Endothelial cell of umbilical vein (primary cell): ENCODE data around the gene CRHR2. TPM values are rescaled to one million over a fixed set of nuclear protein-coding genes. Genes with fewer than 3 reads are reported as not detected.

Source experiments
- BruUV-seq: library from RNA; stranded (reverse); fragments of 400-500 nt; replicated peaks from 2 replicates; lab custom pipeline; 2021; lab: Mats Ljungman, UMichigan
- CTCF ChIA-PET: fragments of 300-600, 350-600 bp; sonication (Branson Sonifier 250); formaldehyde crosslinking; loops from one replicate; lab custom pipeline; 2021; ENCODE audit warnings: antibody characterized with exemption, inconsistent platforms; lab: Charles Lee
- POLR2A ChIA-PET: fragments of 300-600, 350-600 bp; sonication (Branson Sonifier 250); formaldehyde crosslinking; loops from one replicate; lab custom pipeline; 2021; ENCODE audit warnings: antibody characterized with exemption, inconsistent platforms; lab: Charles Lee
- DNase-seq: peaks from one replicate; pipeline ENCODE4 v3.0.0-alpha.2; 2011; ENCODE audit warnings: low read depth, low spot score
- FAIRE-seq: peaks from 2 replicates; lab custom pipeline; 2011; peaks lifted over from hg19 to GRCh38; lab: Jason Lieb, UNC
- H2AFZ ChIP-seq: 2 replicates; pipeline ENCODE4 v1.6.0; 2012; ENCODE audit warnings: low read depth, low read length, control low read depth, inconsistent platforms
- H3K27ac ChIP-seq: 2 replicates; pipeline ENCODE4 v1.5.1; 2011; ENCODE audit warnings: low read depth, mild to moderate bottlenecking, control low read depth, low read length, moderate library complexity; ENCODE audit not compliant: insufficient read depth
- H3K27me3 ChIP-seq, 2 experiments: 2 replicates each; pipeline versions ENCODE4 v1.6.0 to v1.6.1; 2011; ENCODE audit warnings: low read length in 2 of 2, mixed read lengths in 1 of 2; ENCODE audit not compliant: control insufficient read depth in 2 of 2, insufficient read depth in 2 of 2
- H3K36me3 ChIP-seq, 2 experiments: 2 replicates in 1 of 2; 3 replicates in 1 of 2; pipeline ENCODE4 v1.5.1; 2011; ENCODE audit warnings: low read length in 2 of 2, mild to moderate bottlenecking in 1 of 2, moderate library complexity in 1 of 2; ENCODE audit not compliant: control insufficient read depth in 2 of 2, insufficient read depth in 2 of 2; ENCODE audit errors: extremely low read depth in 1 of 2
- H3K4me1 ChIP-seq: 3 replicates; pipeline ENCODE4 v1.5.1; 2011; ENCODE audit warnings: mild to moderate bottlenecking, low read length; ENCODE audit not compliant: control insufficient read depth, insufficient read depth; ENCODE audit errors: extremely low read depth
- H3K4me2 ChIP-seq: 2 replicates; pipeline ENCODE4 v1.6.1; 2011; ENCODE audit warnings: low read length, control low read depth, mixed read lengths; ENCODE audit not compliant: insufficient read depth
- H3K4me3 ChIP-seq, 3 experiments: fragments of 200-600 bp in 1 of 3; sonication (generic), shearing (Covaris generic) in 1 of 3; replicated peaks in 1 of 3; 2 replicates each; pipeline ENCODE4 v1.5.1; 2011 to 2016; ENCODE audit warnings: control low read depth in 3 of 3, low read length in 3 of 3, mild to moderate bottlenecking in 2 of 3, inconsistent platforms in 1 of 3, low read depth in 1 of 3, moderate library complexity in 1 of 3; ENCODE audit not compliant: insufficient read depth in 1 of 3
- H3K79me2 ChIP-seq: 2 replicates; pipeline ENCODE4 v1.6.0; 2012; ENCODE audit warnings: low read length, inconsistent platforms; ENCODE audit not compliant: control insufficient read depth, insufficient read depth
- H3K9ac ChIP-seq: replicated peaks from 2 replicates; pipeline ENCODE3; 2011; ENCODE audit warnings: low read length, control low read depth; ENCODE audit not compliant: insufficient read depth; ENCODE audit errors: extremely low read depth
- H3K9me1 ChIP-seq: replicated peaks from 3 replicates; pipeline ENCODE4 v1.6.0; 2011; ENCODE audit warnings: mild to moderate bottlenecking, low read length; ENCODE audit not compliant: control insufficient read depth, insufficient read depth; ENCODE audit errors: extremely low read depth
- H3K9me3 ChIP-seq: replicated peaks from 2 replicates; pipeline ENCODE4 v1.5.1; 2012; ENCODE audit warnings: low read length, inconsistent platforms; ENCODE audit not compliant: control insufficient read depth, insufficient read depth
- H4K20me1 ChIP-seq: replicated peaks from 2 replicates; pipeline ENCODE3; 2011; ENCODE audit warnings: mild to moderate bottlenecking, low read length; ENCODE audit not compliant: control insufficient read depth, insufficient read depth; ENCODE audit errors: extremely low read depth
- EZH2 ChIP-seq: IDR thresholded peaks from 2 replicates; pipeline ENCODE4 v1.6.1; 2012; ENCODE audit warnings: borderline replicate concordance, low read depth, mild to moderate bottlenecking, moderate library complexity, low read length, inconsistent platforms; ENCODE audit not compliant: severe bottlenecking
- FOS ChIP-seq: IDR thresholded peaks from 2 replicates; pipeline ENCODE4 v1.6.1; 2011; ENCODE audit warnings: mild to moderate bottlenecking, low read length, moderate library complexity, borderline replicate concordance; ENCODE audit not compliant: insufficient read depth
- GATA2 ChIP-seq: IDR thresholded peaks from 2 replicates; pipeline ENCODE4 v1.7.0; 2011; ENCODE audit warnings: low read depth, mild to moderate bottlenecking, moderate library complexity, mixed read lengths, low read length; ENCODE audit not compliant: insufficient read length, insufficient read depth
- JUN ChIP-seq: IDR thresholded peaks from 2 replicates; pipeline ENCODE4 v1.6.1; 2011; ENCODE audit warnings: borderline replicate concordance, low read depth; ENCODE audit not compliant: insufficient read length, insufficient read depth
- MAX ChIP-seq: IDR thresholded peaks from 2 replicates; pipeline ENCODE4 v1.6.1; 2011; ENCODE audit not compliant: insufficient read depth, insufficient read length
- MYC ChIP-seq: IDR thresholded peaks from one replicate; pipeline ENCODE4 v1.6.1; 2011; ENCODE audit warnings: mild to moderate bottlenecking, low read depth, low read length
- POLR2A ChIP-seq: IDR thresholded peaks from 2 replicates; pipeline ENCODE4 v1.6.1; 2012; ENCODE audit warnings: low read depth, mild to moderate bottlenecking, control low read depth, low read length
- POLR2AphosphoS5 ChIP-seq: IDR thresholded peaks from 2 replicates; pipeline ENCODE4 v1.6.1; 2012; ENCODE audit warnings: low read depth, mild to moderate bottlenecking, control low read depth, low read length, moderate library complexity; ENCODE audit not compliant: insufficient read depth
- dilution Hi-C: fragments of 300-500 bp; cut with MboI; formaldehyde crosslinking; loops from one replicate; pipeline ENCODE4 v1.15.0; 2019; ENCODE audit warnings: low sequenced_read_pairs; ENCODE audit not compliant: extremely low pct_ligation_motif_present
- intact Hi-C: fragments of 100-400 bp; cut with micrococcal nuclease; formaldehyde crosslinking; loops from one replicate; pipeline ENCODE4 v1.10.0; 2022
- polyA plus RNA-seq, 4 experiments: library from polyadenylated mRNA; depleted of rRNA in 3 of 4; stranded (reverse) in 3 of 4; unstranded in 1 of 4; fragments of >200 nt; gene quantifications; 2 replicates each; pipeline versions ENCODE4 v1.2.1 to v1.2.3, GENCODE V29; 2011 to 2012; ENCODE audit warnings: missing spikeins in 1 of 4
- total RNA-seq: library from RNA; stranded (reverse); gene quantifications from 2 replicates; pipeline ENCODE4 v1.2.3, GENCODE V29; 2021
- TF ChIP-seq, protein P1 (sequence below), 2 donors: IDR thresholded peaks; 1 replicate in 1 of 2; 2 replicates in 1 of 2; pipeline ENCODE4 v1.5.1; 2011; ENCODE audit warnings: low read length in 2 of 2, mild to moderate bottlenecking in 2 of 2, moderate library complexity in 2 of 2, control low read depth in 1 of 2, inconsistent platforms in 1 of 2, low read depth in 1 of 2; ENCODE audit not compliant: insufficient read depth in 1 of 2; ENCODE audit errors: extremely low read depth in 1 of 2

Gene CRHR2
- total and polyA plus RNA-seq, 2 donors (not counting 3 experiments of a cell fraction or from before 2014, with no cell fraction given): not detected

GRCh38 chr7:30692882-30693281 is 10.6 kb upstream of the CRHR2 start:
- BruUV-seq: no TSS peak
- Histone ChIP-seq H3K36me3 (no peaks in the 10 kb centered on the region), H3K27me3 (no peaks in the 10 kb centered on the region), H3K9ac (no peak overlapping the region), H3K4me1 (no peaks in the 10 kb centered on the region), H3K4me2 (no peak overlapping the region), H3K9me1 (no peaks in the 10 kb centered on the region), H3K9me3 (no peaks in the 10 kb centered on the region), H2AFZ (no peak overlapping the region), H4K20me1 (no peaks in the 10 kb centered on the region), H3K79me2 (no peaks in the 10 kb centered on the region), H3K27ac (no peak overlapping the region), H3K4me3 (no peak overlapping the region)
- ChIA-PET CTCF (interaction anchor here (1.2 kb wide), 1 partner anchor 10 kb away, joined by 3 read pairs; the partner anchor contains the start of gene CRHR2), POLR2A (no interaction called here)
- intact Hi-C loops (no loop called here), dilution Hi-C loops (no loop called here)
- no peak for DNase-seq
- no peak for TF ChIP-seq MAX
- no peak for FAIRE-seq

- no peak overlapping the region for H3K4me2 ChIP-seq
- no peaks in the 10 kb centered on the region for H3K36me3 ChIP-seq
- no peaks in the 10 kb centered on the region for H3K27me3 ChIP-seq
- CTCF ChIA-PET: interaction anchor here (1.2 kb wide), 1 partner anchor 10 kb away, joined by 3 read pairs; the partner anchor contains the start of gene CRHR2
- H3K9me1 ChIP-seq: no peaks in the 10 kb centered on the region
- no TSS peak for BruUV-seq
- no peak overlapping the region for H2AFZ ChIP-seq
- no peak overlapping the region for H3K9ac ChIP-seq
- no peaks in the 10 kb centered on the region for H3K79me2 ChIP-seq
- H3K4me1 ChIP-seq: no peaks in the 10 kb centered on the region
- FAIRE-seq (no peak), DNase-seq (no peak)
- POLR2A ChIA-PET: no interaction called here
- no peaks in the 10 kb centered on the region for H3K9me3 ChIP-seq
- no peak for TF ChIP-seq FOS
- TF ChIP-seq POLR2A: no peak
- TF ChIP-seq GATA2: no peak
- TF ChIP-seq JUN: no peak
- TF ChIP-seq EZH2: no peak
- TF ChIP-seq, protein P1, sequence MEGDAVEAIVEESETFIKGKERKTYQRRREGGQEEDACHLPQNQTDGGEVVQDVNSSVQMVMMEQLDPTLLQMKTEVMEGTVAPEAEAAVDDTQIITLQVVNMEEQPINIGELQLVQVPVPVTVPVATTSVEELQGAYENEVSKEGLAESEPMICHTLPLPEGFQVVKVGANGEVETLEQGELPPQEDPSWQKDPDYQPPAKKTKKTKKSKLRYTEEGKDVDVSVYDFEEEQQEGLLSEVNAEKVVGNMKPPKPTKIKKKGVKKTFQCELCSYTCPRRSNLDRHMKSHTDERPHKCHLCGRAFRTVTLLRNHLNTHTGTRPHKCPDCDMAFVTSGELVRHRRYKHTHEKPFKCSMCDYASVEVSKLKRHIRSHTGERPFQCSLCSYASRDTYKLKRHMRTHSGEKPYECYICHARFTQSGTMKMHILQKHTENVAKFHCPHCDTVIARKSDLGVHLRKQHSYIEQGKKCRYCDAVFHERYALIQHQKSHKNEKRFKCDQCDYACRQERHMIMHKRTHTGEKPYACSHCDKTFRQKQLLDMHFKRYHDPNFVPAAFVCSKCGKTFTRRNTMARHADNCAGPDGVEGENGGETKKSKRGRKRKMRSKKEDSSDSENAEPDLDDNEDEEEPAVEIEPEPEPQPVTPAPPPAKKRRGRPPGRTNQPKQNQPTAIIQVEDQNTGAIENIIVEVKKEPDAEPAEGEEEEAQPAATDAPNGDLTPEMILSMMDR (IDR thresholded peaks at IDR 0.05; ENCODE audit: extremely low read depth in 1 of 2, insufficient read depth in 1 of 2, low read depth in 1 of 2, low read length in 2 of 2): no peak
- no peak for TF ChIP-seq MYC
- no peak for TF ChIP-seq MAX
- TF ChIP-seq POLR2AphosphoS5: no peak
- intact Hi-C loops (no loop called here), dilution Hi-C loops (no loop called here)
- H3K4me3 ChIP-seq: no peak overlapping the region
- no peaks in the 10 kb centered on the region for H4K20me1 ChIP-seq
- H3K27ac ChIP-seq: no peak overlapping the region
Observed at GRCh38 chr7:30692438-30692837, 10.2 kb upstream of the CRHR2 start.
